ENCODE results near the gene OR8B2. TPM values are rescaled to one million over a fixed set of nuclear protein-coding genes. Genes with fewer than 3 reads are reported as not detected.
"Not testable (repeated sequence)": the region's sequence is repeated elsewhere in the genome, so short reads cannot be mapped to it uniquely, and the experiment has no call there.

The OR8B2 gene, protein sequence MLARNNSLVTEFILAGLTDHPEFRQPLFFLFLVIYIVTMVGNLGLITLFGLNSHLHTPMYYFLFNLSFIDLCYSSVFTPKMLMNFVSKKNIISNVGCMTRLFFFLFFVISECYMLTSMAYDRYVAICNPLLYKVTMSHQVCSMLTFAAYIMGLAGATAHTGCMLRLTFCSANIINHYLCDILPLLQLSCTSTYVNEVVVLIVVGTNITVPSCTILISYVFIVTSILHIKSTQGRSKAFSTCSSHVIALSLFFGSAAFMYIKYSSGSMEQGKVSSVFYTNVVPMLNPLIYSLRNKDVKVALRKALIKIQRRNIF
- total RNA-seq, result not detected
- 0.11 TPM for polyA plus RNA-seq
- long read RNA-seq, donor 1, result 0 reads
- long read RNA-seq, donor 2, result 0 reads
- long read RNA-seq, donor 3, result 0 reads
- long read RNA-seq, donor 4, result 0 reads
- long read RNA-seq, donor 5, result 0 reads
- long read RNA-seq, donor 6, result 0 reads
- long read RNA-seq, donor 7, result 0 reads
- long read RNA-seq, donor 8, result 0 reads
- long read RNA-seq, donor 9, result 0 reads
- long read RNA-seq, donor 10, result 0 reads

DNA sequence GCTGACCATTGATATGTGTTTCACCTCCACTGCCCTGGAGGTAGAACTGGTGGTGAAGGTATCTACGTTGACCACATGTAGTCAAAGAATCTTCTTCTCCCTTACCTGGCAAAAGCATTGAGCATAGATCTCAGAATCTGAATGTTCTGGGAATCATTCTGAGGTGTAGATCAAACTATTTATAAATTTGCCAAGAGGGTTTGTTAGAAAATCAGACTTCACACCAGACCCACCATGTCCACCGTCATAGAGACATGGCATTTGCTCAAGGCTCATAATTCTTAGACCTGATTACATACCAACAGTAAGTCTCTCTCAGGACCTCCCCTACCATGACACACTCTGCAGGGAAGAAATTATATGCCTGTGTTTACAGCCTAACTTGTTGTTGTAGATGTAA lies at the start of gene OR8B2:
OR8B2 (minus strand) TSS at position 101 of the 400 bp plus-strand sequence. CDS start 1,156 bp downstream, outside the sequence.
- Histone ChIP-seq H3K27ac (ENCODE audit: low read depth in 1 of 2, low read length in 1 of 2) (no peak within 1 kb of the TSS), H3K4me3 (ENCODE audit: low read length in 2 of 2) (no peak within 1 kb of the TSS), H3K9me3 (ENCODE audit: control insufficient read depth in 2 of 2, insufficient read depth in 1 of 2, low read length in 1 of 2) (no peaks in the 10 kb centered on the region), H3K4me1 (ENCODE audit: control insufficient read depth in 2 of 2, insufficient read depth in 2 of 2, low read length in 2 of 2) (no peaks in the 10 kb centered on the region), H3K36me3 (ENCODE audit: control insufficient read depth in 2 of 2, insufficient read depth in 2 of 2, low read length in 1 of 2) (no peaks in the 10 kb centered on the region), H3K27me3 (ENCODE audit: control insufficient read depth in 2 of 2, insufficient read depth in 1 of 2, low read length in 1 of 2) (no peaks in the 10 kb centered on the region)
- WGBS, result 97% methylated on average over 2 of the region's 2 CpGs
- no peak for DNase-seq (ENCODE audit: low read depth in 6 of 9, low spot score in 9 of 9)

DNA sequence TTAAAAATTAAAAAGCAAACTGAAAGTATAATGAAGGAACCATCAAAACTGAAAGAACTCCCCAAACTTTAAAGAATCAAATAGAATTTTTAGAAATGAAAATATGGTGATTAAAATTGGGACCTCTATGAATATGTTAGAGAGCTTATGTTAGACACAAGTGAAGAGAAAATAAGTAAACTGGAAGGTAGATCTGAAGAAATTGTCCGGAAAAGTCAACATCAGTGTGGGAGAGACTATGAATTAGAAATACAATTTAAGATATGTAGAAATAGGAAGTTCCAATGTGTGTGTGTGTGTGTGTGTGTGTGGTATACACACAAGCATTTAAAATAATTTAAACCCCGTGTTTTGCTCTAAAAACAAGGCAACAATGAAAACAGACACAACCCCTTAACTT lies 45.3 kb upstream of the OR8B2 start:
- Histone ChIP-seq H3K27me3 (ENCODE audit: control insufficient read depth in 2 of 2, insufficient read depth in 1 of 2, low read length in 1 of 2) (no peaks in the 10 kb centered on the region), H3K4me3 (ENCODE audit: low read length in 2 of 2) (no peak overlapping the region), H3K4me1 (ENCODE audit: control insufficient read depth in 2 of 2, insufficient read depth in 2 of 2, low read length in 2 of 2) (no peaks in the 10 kb centered on the region), H3K36me3 (ENCODE audit: control insufficient read depth in 2 of 2, insufficient read depth in 2 of 2, low read length in 1 of 2) (no peaks in the 10 kb centered on the region), H3K9me3 (ENCODE audit: control insufficient read depth in 2 of 2, insufficient read depth in 1 of 2, low read length in 1 of 2) (no peaks in the 10 kb centered on the region), H3K27ac (ENCODE audit: low read depth in 1 of 2, low read length in 1 of 2) (no peak overlapping the region)
- WGBS, result 91% methylated on average over 2 of the region's 2 CpGs
- DNase-seq (ENCODE audit: low read depth in 6 of 9, low spot score in 9 of 9), result no peak

DNA sequence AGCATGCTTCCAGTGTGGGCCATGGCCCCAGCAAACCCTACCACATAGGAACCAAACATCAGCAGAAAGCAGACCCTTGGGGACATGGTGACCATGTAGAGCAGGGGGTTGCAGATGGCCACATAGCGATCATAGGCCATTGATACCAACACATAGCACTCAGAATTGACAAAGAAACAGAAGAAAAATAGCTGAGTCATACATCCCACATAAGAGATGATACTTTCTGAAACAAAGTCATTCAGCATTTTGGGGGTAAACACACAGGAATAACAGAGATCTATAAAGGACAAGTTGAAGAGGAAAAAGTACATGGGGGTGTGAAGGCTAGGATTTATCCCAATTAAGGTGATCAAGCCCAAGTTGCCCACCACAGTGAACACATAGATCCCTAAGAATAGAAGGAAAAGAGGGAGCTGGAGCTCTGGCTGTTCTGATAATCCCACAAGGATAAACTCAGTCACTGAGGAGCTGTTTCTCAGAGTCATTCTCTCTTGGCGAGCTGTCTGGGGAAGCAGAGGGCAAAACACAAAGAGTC lies 40.2 kb upstream of the OR8B2 start, which contains the start of gene OR8B4:
OR8B4 (minus strand) TSS at position 488 of the 538 bp plus-strand sequence; CDS start at position 488, 0 bp downstream.
- Histone ChIP-seq H3K4me1 (ENCODE audit: control insufficient read depth in 2 of 2, insufficient read depth in 2 of 2, low read length in 2 of 2) (no peaks in the 10 kb centered on the region), H3K27me3 (ENCODE audit: control insufficient read depth in 2 of 2, insufficient read depth in 1 of 2, low read length in 1 of 2) (no peaks in the 10 kb centered on the region), H3K9me3 (ENCODE audit: control insufficient read depth in 2 of 2, insufficient read depth in 1 of 2, low read length in 1 of 2) (no peaks in the 10 kb centered on the region), H3K27ac (ENCODE audit: low read depth in 1 of 2, low read length in 1 of 2) (no peak within 1 kb of the TSS), H3K36me3 (ENCODE audit: control insufficient read depth in 2 of 2, insufficient read depth in 2 of 2, low read length in 1 of 2) (no peaks in the 10 kb centered on the region), H3K4me3 (ENCODE audit: low read length in 2 of 2) (no peak within 1 kb of the TSS)
- 88% methylated on average over 2 of the region's 2 CpGs for WGBS
- no peak for DNase-seq (ENCODE audit: low read depth in 6 of 9, low spot score in 9 of 9)

DNA sequence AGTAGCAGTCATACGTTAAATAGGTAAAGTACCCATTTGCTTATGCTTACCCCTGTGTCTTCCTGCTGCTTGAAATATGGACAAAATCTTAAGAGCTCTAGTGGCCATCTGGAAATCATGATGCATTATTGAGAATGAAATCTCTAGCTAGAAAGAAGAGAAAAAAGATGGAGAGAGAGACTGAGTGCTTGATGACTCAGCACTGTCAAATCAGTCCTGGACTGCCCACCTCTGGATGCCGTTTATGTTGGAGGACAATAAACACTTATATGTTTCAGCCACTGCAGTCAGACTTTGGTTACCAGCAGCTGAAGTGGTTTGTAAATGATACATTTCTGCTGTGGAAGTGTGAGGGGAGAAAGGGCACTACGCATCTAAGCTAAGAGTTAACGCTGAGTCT lies 36.7 kb upstream of the OR8B2 start:
- Histone ChIP-seq H3K27ac (ENCODE audit: low read depth in 1 of 2, low read length in 1 of 2) (no peak overlapping the region), H3K27me3 (ENCODE audit: control insufficient read depth in 2 of 2, insufficient read depth in 1 of 2, low read length in 1 of 2) (no peaks in the 10 kb centered on the region), H3K9me3 (ENCODE audit: control insufficient read depth in 2 of 2, insufficient read depth in 1 of 2, low read length in 1 of 2) (no peaks in the 10 kb centered on the region), H3K36me3 (ENCODE audit: control insufficient read depth in 2 of 2, insufficient read depth in 2 of 2, low read length in 1 of 2) (no peaks in the 10 kb centered on the region), H3K4me1 (ENCODE audit: control insufficient read depth in 2 of 2, insufficient read depth in 2 of 2, low read length in 2 of 2) (no peaks in the 10 kb centered on the region), H3K4me3 (ENCODE audit: low read length in 2 of 2) (no peak overlapping the region)
- DNase-seq (ENCODE audit: low read depth in 6 of 9, low spot score in 9 of 9), result no peak
- WGBS, result 83% methylated on average over 4 of the region's 4 CpGs

DNA sequence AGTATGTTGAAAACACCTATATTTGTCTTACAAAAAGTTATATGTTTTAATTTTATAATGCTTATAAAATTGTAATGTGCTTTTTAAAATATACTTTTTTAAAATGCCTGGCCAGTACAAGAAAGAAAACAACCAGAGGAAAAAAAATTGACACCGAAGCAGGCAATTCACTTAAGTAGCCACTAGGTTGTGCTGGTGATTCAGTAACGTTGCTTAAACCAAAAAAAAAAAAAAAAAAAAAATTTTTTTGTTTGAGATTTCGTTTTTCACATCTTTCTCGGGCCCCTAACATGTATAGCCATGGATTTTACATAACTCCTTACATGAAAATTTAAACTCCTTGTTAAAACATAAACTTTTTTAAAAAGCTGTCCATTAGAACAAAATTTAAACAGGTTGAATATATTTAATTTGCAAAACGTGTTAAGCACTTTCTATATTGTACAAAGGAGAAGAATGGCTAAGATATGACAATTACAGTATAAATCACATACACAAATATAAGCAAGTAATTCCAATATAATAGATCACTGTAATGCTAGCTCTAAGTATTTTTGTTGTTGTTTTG lies 31.1 kb upstream of the OR8B2 start:
- 19% methylated on average over 5 of the region's 5 CpGs for WGBS
- no peaks in the 10 kb centered on the region for H3K27me3 ChIP-seq (ENCODE audit: control insufficient read depth in 2 of 2, insufficient read depth in 1 of 2, low read length in 1 of 2)
- DNase-seq (ENCODE audit: low read depth in 6 of 9, low spot score in 9 of 9), result no peak
- H3K27ac ChIP-seq (ENCODE audit: low read depth in 1 of 2, low read length in 1 of 2), result no peak overlapping the region
- H3K4me3 ChIP-seq (ENCODE audit: low read length in 2 of 2), result no peak overlapping the region
- H3K9me3 ChIP-seq (ENCODE audit: control insufficient read depth in 2 of 2, insufficient read depth in 1 of 2, low read length in 1 of 2), result no peaks in the 10 kb centered on the region
- no peaks in the 10 kb centered on the region for H3K36me3 ChIP-seq (ENCODE audit: control insufficient read depth in 2 of 2, insufficient read depth in 2 of 2, low read length in 1 of 2)
- H3K4me1 ChIP-seq (ENCODE audit: control insufficient read depth in 2 of 2, insufficient read depth in 2 of 2, low read length in 2 of 2), result no peaks in the 10 kb centered on the region

DNA sequence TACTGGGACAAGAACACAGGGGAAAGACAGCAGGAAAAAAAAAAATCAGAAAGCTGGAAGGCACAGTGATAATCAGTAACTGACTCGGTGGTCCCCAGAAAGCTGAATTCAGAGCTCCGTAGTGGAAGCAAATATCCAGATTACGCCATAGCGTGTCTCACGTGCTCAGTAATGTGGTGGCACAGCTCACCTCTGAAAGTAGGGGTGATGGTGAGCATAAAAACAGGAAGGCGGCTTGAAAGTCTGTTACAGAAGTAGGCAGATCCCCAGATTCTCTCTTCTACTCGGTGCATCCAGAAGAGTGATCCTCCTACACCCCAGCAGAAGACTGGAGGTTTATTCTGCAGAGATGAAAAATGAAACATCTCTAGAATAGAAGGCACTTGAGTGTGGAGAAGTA lies 25.6 kb upstream of the OR8B2 start:
- Histone ChIP-seq H3K27ac (ENCODE audit: low read depth in 1 of 2, low read length in 1 of 2) (no peak overlapping the region), H3K4me3 (ENCODE audit: low read length in 2 of 2) (no peak overlapping the region), H3K9me3 (ENCODE audit: control insufficient read depth in 2 of 2, insufficient read depth in 1 of 2, low read length in 1 of 2) (no peaks in the 10 kb centered on the region), H3K27me3 (ENCODE audit: control insufficient read depth in 2 of 2, insufficient read depth in 1 of 2, low read length in 1 of 2) (no peaks in the 10 kb centered on the region), H3K36me3 (ENCODE audit: control insufficient read depth in 2 of 2, insufficient read depth in 2 of 2, low read length in 1 of 2) (no peaks in the 10 kb centered on the region), H3K4me1 (ENCODE audit: control insufficient read depth in 2 of 2, insufficient read depth in 2 of 2, low read length in 2 of 2) (no peaks in the 10 kb centered on the region)
- no peak for DNase-seq (ENCODE audit: low read depth in 6 of 9, low spot score in 9 of 9)
- WGBS, result 92% methylated on average over 7 of the region's 7 CpGs

DNA sequence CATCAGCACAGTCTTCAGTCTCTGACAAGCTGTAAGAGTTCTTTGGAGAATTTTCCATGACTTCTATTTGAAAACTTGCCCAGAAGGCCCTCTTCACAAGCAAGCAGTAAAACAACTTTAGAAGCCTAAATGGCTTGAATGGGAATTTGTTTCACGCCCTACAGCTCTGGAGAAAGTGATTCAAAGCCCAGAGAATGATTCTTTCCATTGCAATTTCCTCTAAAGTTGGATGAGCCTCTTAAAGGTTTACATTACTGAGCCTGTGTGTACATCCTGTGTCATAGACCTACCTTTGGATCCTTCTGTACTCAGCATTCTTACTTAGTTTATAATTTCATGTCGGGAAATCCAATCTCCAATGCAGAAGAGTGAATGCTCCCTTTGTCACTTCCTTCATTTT lies 21.3 kb upstream of the OR8B2 start:
- Histone ChIP-seq H3K4me1 (ENCODE audit: control insufficient read depth in 2 of 2, insufficient read depth in 2 of 2, low read length in 2 of 2) (no peaks in the 10 kb centered on the region), H3K27me3 (ENCODE audit: control insufficient read depth in 2 of 2, insufficient read depth in 1 of 2, low read length in 1 of 2) (no peaks in the 10 kb centered on the region), H3K36me3 (ENCODE audit: control insufficient read depth in 2 of 2, insufficient read depth in 2 of 2, low read length in 1 of 2) (no peaks in the 10 kb centered on the region), H3K27ac (ENCODE audit: low read depth in 1 of 2, low read length in 1 of 2) (no peak overlapping the region), H3K4me3 (ENCODE audit: low read length in 2 of 2) (no peak overlapping the region), H3K9me3 (ENCODE audit: control insufficient read depth in 2 of 2, insufficient read depth in 1 of 2, low read length in 1 of 2) (no peaks in the 10 kb centered on the region)
- WGBS, result 90% methylated on average over 2 of the region's 2 CpGs
- no peak for DNase-seq (ENCODE audit: low read depth in 6 of 9, low spot score in 9 of 9)

DNA sequence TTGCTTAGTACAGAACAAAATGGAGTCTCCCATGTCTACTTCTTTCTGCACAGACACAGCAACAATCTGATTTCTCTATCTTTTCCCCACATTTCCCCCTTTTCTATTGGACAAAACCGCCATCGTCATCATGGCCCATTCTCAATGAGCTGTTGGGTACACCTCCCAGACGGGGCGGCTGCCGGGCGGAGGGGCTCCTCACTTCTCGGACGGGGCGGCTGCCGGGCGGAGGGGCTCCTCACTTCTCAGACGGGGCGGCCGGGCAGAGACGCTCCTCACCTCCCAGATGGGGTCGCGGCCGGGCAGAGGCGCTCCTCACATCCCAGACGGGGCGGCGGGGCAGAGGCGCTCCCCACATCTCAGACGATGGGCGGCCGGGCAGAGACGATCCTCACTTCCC lies 18.9 kb upstream of the OR8B2 start:
- H3K36me3 ChIP-seq (ENCODE audit: control insufficient read depth in 2 of 2, insufficient read depth in 2 of 2, low read length in 1 of 2); H3K27ac ChIP-seq (ENCODE audit: low read depth in 1 of 2, low read length in 1 of 2); H3K9me3 ChIP-seq (ENCODE audit: control insufficient read depth in 2 of 2, insufficient read depth in 1 of 2, low read length in 1 of 2); H3K4me1 ChIP-seq (ENCODE audit: control insufficient read depth in 2 of 2, insufficient read depth in 2 of 2, low read length in 2 of 2); H3K4me3 ChIP-seq (ENCODE audit: low read length in 2 of 2); H3K27me3 ChIP-seq (ENCODE audit: control insufficient read depth in 2 of 2, insufficient read depth in 1 of 2, low read length in 1 of 2); DNase-seq (ENCODE audit: low read depth in 6 of 9, low spot score in 9 of 9): not testable (repeated sequence)
- WGBS, result 98% methylated on average over 18 of the region's 27 CpGs

DNA sequence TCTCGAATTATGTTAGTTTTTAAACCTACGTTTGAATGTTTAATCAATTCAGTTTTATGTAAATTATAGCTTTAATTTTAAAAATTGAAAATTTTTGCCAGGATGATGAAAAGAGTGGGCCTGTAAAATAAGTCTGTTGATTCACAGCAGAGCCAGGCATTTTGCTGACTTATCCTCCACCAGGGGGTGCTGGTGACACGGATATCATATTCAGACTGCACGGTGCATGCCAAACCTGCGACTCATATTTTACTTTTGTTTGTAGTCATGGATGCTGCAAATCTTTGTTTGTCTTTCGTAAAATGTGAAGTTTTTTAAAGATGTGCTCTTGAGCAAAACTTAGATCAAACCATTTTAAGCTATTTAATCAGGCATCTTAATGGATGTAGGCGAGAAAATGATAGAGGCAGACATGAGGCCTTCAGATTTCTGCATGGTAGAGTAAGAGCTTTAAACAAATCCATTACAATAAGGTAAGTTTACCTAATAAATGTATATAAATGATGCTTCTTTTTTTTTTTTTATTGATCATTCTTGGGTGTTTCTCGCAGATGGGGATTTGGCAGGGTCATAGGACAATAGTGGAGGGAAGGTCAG lies 18.1 kb upstream of the OR8B2 start:
- no peak overlapping the region for H3K27ac ChIP-seq (ENCODE audit: low read depth in 1 of 2, low read length in 1 of 2)
- no peaks in the 10 kb centered on the region for H3K36me3 ChIP-seq (ENCODE audit: control insufficient read depth in 2 of 2, insufficient read depth in 2 of 2, low read length in 1 of 2)
- no peak overlapping the region for H3K4me3 ChIP-seq (ENCODE audit: low read length in 2 of 2)
- DNase-seq (ENCODE audit: low read depth in 6 of 9, low spot score in 9 of 9), result peak; percentile 8 to 70 (median 21)
- WGBS, result 56% methylated on average over 8 of the region's 8 CpGs
- no peaks in the 10 kb centered on the region for H3K4me1 ChIP-seq (ENCODE audit: control insufficient read depth in 2 of 2, insufficient read depth in 2 of 2, low read length in 2 of 2)
- H3K27me3 ChIP-seq (ENCODE audit: control insufficient read depth in 2 of 2, insufficient read depth in 1 of 2, low read length in 1 of 2), result no peaks in the 10 kb centered on the region
- H3K9me3 ChIP-seq (ENCODE audit: control insufficient read depth in 2 of 2, insufficient read depth in 1 of 2, low read length in 1 of 2), result no peaks in the 10 kb centered on the region
